WI38 (cell line): ENCODE data around the gene AK9.

ENCODE experiments used
- H3K4me3 ChIP-seq: 2 replicates; pipeline ENCODE4 v1.5.1; 2011; ENCODE audit warnings: low read depth, mild to moderate bottlenecking, control low read depth, low read length
- TF ChIP-seq, protein P1 (sequence below): IDR thresholded peaks from 2 replicates; pipeline ENCODE4 v1.5.1; 2012; ENCODE audit warnings: low read depth, mild to moderate bottlenecking, control low read depth, low read length

The AK9 gene

DNA sequence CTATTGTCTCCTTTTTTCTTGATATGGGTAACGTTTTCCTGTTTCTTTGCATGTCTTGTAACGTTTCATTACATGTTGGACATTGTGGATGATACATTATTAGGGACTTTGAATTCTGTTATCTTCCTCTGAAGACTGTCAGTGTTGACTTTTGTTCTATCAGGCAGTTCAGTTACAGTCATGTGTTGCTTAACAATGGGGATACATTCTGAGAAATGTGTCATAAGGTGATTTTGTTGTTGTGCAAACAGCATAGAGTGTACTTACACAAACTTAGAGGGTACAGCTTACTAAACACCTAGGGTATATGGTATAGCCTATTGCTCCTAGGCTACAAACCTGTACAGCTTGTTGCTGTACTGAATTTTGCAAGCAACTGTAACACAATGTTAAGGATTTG lies 64.7 kb downstream of the AK9 start:
- TF ChIP-seq, protein P1, sequence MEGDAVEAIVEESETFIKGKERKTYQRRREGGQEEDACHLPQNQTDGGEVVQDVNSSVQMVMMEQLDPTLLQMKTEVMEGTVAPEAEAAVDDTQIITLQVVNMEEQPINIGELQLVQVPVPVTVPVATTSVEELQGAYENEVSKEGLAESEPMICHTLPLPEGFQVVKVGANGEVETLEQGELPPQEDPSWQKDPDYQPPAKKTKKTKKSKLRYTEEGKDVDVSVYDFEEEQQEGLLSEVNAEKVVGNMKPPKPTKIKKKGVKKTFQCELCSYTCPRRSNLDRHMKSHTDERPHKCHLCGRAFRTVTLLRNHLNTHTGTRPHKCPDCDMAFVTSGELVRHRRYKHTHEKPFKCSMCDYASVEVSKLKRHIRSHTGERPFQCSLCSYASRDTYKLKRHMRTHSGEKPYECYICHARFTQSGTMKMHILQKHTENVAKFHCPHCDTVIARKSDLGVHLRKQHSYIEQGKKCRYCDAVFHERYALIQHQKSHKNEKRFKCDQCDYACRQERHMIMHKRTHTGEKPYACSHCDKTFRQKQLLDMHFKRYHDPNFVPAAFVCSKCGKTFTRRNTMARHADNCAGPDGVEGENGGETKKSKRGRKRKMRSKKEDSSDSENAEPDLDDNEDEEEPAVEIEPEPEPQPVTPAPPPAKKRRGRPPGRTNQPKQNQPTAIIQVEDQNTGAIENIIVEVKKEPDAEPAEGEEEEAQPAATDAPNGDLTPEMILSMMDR: no peak
- H3K4me3 ChIP-seq: no peak overlapping the region

DNA sequence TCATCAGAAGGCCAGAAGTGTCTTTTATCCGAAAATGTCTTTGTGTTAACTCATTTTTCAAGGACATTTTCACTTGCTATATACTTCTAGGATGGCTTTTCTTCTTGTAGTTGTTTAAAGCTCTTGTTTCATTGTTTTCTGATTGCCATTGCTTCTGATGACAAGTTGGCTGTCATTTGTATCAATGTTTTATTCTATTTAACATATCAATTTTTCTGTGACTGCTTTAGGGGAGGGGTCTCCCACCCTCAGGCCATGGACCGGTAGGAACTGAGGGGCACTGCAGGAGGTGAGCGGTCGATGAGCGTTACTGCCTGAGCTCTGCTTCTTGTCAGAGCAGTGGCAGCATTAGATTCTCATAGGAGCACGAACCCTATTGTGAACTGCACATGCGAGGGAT lies 65.8 kb downstream of the AK9 start:
- TF ChIP-seq, protein P1: no peak

GRCh38 chr6:109623288-109623687 lies 67.7 kb downstream of the AK9 start:
- no peak overlapping the region for H3K4me3 ChIP-seq
- TF ChIP-seq, protein P1: no peak

More for the DNA sequence above, 65.8 kb downstream of the AK9 start:
- no peak overlapping the region for H3K4me3 ChIP-seq

GRCh38 chr6:109612268-109612667 lies 78.7 kb downstream of the AK9 start:
- H3K4me3 ChIP-seq: no peak overlapping the region
- TF ChIP-seq, protein P1: no peak

DNA sequence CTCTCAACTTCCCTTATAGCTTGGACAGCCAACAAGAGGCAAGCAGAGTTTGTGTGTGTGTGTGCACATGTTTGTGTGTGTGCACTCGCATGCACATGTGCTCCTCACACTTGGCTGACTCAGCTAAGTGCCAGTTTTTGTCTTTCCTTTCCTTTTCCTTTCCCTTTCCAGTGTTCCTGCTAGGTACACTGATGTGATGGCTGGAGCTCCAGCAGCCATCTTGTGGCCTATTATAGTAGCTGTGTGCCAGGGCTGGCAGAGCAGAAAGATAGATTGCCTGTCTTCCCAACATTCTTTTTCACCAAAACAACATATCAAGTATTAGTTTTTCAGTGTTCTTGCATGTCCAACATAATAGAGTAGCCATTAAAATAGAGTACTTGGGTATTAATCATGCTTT lies 79.5 kb downstream of the AK9 start:
- TF ChIP-seq, protein P1: no peak
- H3K4me3 ChIP-seq: no peak overlapping the region

DNA sequence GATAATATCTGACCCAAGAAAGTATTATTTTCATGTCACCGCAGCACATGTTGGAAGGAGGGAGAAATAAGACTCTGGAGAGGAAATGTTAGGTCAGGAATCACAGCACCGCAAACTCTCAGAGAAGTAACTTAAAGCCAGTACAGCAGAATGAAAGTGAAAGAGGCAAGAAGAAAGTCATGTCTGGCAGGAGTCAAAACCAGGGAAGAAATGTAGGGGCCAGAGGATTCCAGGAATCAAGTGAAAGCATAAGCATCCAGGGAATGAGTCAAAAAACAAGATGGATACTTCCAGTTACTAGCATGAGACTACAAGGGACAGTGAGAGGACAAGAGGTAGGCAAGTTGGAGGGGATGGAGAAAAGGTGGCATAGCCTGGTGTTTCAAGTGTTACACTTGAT lies 80.4 kb downstream of the AK9 start:
- TF ChIP-seq, protein P1: no peak
- H3K4me3 ChIP-seq: no peak overlapping the region

DNA sequence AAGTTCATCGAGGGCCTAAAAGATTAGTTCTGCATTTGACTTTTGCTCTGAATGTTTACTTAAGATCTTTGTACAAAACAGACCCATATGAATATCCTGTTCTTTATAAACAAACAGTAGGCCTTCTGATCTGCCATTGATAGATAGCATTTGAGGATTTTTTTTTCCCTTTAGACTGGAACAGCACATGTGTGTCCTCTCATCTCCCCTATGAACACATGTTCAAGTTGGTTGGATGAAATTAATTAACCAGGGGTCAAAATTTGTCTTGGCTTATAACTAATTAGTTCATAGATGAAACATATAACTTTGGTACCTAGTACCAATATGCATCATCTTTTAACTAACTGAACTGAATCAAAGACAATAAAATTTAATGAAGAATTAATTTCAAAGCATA lies 81.3 kb downstream of the AK9 start:
- H3K4me3 ChIP-seq: no peak overlapping the region
- TF ChIP-seq, protein P1: no peak
